HG02970 (cell line): ENCODE results near the gene PLXDC1.
"Not testable (repeated sequence)": the region's sequence is repeated elsewhere in the genome, so short reads cannot be mapped to it uniquely, and the experiment has no call there.

ENCODE experiments used
- ATAC-seq: cut with Tn5 transposase; IDR thresholded peaks from one replicate; pipeline ENCODE4 v1.9.1; 2021; ENCODE audit warnings: mild to moderate bottlenecking, moderate library complexity, moderate number of reproducible peaks; ENCODE audit not compliant: unreplicated experiment, low FRiP score

The PLXDC1 gene

GRCh38 chr17:39073353-39073752, 78.1 kb downstream of the PLXDC1 start:
- no peak for ATAC-seq

DNA sequence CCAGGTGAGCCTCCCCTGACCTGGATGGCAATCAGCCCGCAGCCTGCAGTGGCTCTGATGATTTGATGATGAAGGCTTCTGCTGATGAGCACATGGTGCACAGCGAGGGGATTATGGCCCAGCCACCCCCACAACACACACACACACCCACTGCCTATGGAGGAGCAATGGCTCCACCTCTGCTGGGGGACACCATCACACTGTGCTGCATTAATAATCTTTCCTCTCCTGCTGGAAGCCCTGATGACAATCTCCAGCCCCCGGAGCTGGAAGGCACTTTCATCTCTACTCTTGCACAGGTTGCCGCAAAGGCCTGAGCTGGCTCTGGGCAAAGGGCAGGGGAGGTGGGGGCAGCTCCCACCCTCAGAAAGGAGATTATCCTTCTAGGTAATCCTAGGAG, 79.9 kb downstream of the PLXDC1 start:
- no peak for ATAC-seq

GRCh38 chr17:39069114-39069756, 82.2 kb downstream of the PLXDC1 start:
- no peak for ATAC-seq

GRCh38 chr17:39064819-39065218, 86.6 kb downstream of the PLXDC1 start:
- no peak for ATAC-seq

GRCh38 chr17:39064374-39064773, 87.1 kb downstream of the PLXDC1 start:
- ATAC-seq, result no peak

DNA sequence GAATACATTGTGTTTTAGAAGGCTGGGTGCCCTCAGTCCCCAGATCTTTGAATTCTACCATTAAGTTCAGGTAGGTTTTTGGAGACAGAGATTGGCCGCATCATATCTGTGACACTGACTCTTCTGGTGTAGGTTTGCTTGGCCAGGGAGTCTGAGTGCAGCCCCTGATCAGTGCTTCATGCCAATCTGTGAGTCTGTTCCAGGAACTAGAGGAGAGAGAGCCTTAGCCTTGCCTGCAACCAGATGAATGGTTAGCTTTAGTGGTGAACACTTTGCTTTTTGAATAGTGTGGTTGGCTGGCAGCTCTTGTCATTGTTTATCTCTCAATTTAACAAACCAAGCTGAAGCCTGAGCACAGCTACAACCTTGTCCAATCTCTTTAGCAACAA, 87.8 kb downstream of the PLXDC1 start:
- no peak for ATAC-seq

DNA sequence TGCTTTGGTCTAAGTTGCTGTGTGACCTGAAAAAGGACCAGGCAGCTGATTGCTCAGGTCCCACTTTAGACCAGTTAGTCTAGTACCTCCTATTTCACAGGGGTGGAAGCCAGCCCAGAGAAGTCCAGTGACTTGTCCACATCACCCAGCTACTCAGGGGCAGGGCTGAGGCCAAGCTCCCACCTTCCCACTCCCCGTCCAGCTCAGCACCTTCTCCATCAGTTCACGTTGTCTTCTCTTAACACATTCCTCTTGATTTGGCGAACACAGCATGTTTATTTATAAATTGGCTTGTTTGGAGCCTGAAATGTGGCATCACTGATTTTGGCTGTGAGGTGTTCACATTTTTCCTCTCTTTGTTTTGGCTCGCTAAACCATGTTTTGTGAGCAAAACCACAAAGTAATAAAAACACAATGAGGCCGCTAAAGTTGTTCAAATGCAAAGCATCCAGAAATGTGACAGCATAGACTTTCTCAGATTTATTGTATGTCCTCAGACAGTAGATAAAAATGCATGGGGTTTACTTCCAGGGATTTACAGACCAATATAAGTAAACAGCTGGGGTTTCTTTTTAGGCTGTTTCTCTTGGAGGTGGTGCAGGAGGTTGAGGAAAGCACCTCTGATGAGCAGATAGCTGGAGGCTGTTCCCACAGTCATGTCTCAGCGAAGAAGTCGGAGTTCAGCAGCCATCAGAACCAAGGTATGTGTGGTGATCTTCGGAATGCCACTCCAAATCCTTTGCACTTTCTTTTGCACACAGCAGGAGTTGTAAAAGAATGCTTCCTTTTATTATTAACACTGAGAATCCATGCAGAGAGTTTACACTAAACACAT, 88.4 kb downstream of the PLXDC1 start:
- ATAC-seq, result no peak

- no peak for ATAC-seq
Observed at GRCh38 chr17:39058524-39058923, 92.9 kb downstream of the PLXDC1 start.

GRCh38 chr17:39057701-39058206, 93.7 kb downstream of the PLXDC1 start:
- ATAC-seq, result no peak

GRCh38 chr17:39054111-39054645, 97.3 kb downstream of the PLXDC1 start:
- ATAC-seq, result no peak

- not testable (repeated sequence) for ATAC-seq
Observed at GRCh38 chr17:39052423-39052822, 99.0 kb downstream of the PLXDC1 start.

DNA sequence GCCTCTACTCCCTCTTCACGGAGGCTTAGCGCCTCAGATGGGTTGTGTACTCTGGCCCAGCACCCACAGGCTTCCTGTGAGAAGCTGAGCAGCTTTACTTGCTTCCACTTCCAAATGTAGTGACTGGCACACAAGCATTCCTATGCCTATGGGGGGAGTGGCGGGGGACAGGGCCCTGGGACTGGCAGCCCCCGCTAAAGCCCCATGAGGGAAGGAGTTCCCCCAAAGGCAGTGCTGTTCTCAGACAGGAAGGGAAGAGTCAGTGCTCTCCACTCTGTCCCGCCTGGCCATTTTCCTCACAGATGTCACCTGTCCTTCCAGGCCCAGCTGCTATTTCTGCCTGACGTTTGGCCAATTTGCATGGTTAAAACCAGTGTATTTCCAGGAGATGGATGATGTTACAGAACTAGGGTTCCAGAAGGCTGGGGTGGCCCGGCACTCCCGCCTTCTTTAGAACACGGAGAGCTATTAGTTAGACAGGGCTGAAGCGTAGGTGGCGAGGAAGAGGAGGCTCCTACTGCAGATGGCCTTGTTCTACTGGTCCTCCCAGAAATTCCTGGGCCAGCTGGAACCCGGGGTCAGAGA, 100.3 kb downstream of the PLXDC1 start:
- ATAC-seq, result no peak

DNA sequence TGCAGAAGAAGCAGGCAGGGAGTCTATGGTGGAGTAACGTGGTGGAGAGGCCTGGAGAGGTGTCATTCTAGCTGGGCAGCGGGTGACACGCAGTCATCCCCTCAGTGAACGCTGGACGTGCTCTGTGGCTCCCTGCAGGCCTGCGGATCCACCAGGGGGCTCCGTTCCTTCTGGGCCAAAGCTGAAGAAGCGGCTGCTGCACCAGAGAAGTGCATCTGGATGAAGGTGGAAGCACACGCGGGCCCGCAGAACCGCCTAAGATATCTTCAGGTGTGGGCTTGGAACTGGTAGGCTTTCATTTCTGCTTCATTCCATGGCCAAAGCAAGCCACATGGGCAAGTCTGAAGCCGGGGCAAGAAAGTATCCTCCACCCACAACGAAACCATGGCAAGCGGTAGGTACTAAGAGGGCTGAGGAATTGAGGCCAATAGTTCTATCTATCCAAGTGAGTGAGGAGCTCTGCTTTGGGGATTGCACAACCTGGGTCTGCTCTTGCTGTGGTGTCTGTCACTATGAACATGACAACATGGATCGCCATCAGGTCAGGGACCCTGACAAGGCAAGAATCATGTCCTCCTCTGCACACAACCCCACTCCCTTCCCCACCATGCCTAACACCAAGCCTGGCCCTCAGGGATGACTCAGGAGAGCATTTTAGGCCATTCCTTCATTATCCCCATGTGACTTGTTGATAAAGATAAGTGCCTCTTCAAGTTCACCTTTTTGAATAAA, 105.3 kb downstream of the PLXDC1 start:
- no peak for ATAC-seq

DNA sequence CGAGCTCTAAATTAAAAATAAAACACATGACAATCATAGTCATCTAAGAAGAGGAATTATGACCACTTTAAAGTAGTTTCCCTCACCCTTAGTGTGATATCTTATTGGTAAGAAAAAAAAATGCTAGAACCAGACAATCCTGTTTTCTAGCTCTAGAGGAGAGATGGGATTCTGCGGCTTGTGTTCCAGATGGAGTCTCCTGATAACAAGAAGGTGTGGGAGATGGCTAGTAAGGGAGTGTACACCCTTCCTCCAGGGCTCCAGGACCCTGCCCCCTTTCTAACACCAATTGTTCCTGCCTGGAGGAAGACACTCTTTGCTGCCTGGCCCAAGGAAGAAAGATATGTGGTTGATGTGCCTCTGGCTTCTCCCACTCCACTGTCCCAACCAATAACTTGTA, 115.4 kb downstream of the PLXDC1 start:
- no peak for ATAC-seq

DNA sequence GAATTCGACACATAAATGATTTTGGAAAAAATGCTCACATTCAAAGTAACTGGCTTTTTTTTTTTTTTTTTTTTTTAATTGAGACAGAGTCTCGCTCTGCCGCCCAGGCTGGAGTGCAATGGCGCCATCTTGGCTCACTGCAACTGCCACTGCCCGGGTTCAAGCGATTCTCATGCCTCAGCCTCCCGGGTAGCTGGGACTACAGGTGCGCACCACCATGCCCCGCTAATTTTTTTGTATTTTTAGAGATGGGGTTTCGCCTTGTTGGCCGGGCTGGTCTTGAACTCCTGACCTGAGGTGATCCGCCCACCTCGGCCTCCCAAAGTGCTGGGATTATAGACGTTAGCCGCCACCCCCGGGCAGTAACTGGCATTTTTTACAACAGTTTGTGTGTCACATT, 115.9 kb downstream of the PLXDC1 start:
- ATAC-seq, result not testable (repeated sequence)

- ATAC-seq, result no peak
Observed at GRCh38 chr17:39028690-39029089, 122.7 kb downstream of the PLXDC1 start.

DNA sequence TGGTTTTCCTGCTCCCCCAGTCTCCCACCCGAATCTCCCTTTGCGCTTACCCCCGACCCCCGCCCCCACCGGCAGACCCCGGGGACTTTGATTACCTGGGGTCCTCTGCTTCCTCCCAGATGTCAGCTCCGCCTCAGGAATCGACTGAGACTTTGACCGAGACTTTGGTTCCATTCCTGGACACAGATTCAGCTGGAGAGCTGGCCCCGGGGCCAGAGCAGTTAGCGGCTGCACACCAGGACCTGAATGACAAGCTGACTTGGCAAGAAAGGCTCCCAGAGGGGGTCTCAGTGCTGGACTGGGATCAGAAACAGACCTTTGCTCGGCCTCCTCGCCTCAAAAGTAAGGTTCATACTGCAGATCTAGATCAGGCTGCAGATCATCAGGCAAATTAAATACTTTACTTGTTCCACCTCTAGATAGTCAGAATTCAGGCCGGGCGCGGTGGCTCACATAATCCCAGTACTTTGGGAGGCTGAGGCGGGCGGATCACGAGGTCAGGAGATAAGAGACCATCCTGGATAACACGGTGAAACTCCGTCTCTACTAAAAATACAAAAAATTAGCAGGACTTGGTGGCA, 123.9 kb downstream of the PLXDC1 start:
- ATAC-seq, result no peak

DNA sequence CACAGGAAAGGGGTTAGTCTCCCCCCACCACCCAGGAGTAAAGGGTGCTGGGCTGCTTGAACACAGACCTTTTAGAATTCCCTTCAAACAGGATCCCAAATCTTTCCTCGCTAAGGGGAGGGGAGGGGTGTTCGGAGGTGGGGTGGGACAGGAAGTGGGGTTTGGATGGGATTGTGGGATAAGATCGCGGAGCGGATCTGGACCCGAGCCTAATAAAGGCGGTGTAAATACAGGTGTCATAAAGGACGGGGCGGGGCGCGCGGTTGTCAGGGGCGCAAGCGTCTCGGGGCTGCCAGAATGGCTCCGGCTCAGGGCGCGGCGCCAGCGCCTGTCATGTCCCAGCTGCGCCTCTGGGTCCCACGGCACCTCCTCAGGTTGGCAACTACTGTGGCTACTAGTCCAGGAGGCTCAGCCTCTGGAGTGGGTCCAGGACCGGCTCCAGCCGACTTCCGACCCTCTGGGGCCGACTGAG, 124.4 kb downstream of the PLXDC1 start:
- ATAC-seq, result no peak

- ATAC-seq, result not testable (repeated sequence)
Observed at GRCh38 chr17:39026346-39026745, 125.1 kb downstream of the PLXDC1 start.

GRCh38 chr17:39022924-39023323, 128.5 kb downstream of the PLXDC1 start:
- no peak for ATAC-seq
